Thoracic aorta (tissue), 2 donors: Measurements from ENCODE around the gene POC1A. TPM values are rescaled to one million over a fixed set of nuclear protein-coding genes. Genes with fewer than 3 reads are reported as not detected.

Experiments
- ATAC-seq: fragments of 150-250 bp; one replicate; pipeline ENCODE4 v1.8.0; 2017; ENCODE audit warnings: low read depth; ENCODE audit not compliant: insufficient number of reproducible peaks, low FRiP score
- DNase-seq: peaks from one replicate; pipeline ENCODE4 v3.0.0-alpha.2; 2020; ENCODE audit warnings: low spot score
- H3K27ac ChIP-seq, 2 donors: fragments of 200-600 bp; sonication (generic); 1 replicate in 1 of 2; 2 replicates in 1 of 2; pipeline ENCODE4 v1.5.1; 2016; ENCODE audit warnings: mild to moderate bottlenecking in 2 of 2, moderate library complexity in 2 of 2
- H3K27me3 ChIP-seq: fragments of 200-600 bp; sonication (generic); replicated peaks from 2 replicates; pipeline ENCODE4 v1.6.0; 2016; ENCODE audit warnings: mild to moderate bottlenecking; ENCODE audit not compliant: insufficient read depth
- H3K36me3 ChIP-seq: fragments of 200-600 bp; sonication (generic); one replicate; pipeline ENCODE4 v1.5.1; 2016
- H3K4me1 ChIP-seq, 2 donors: fragments of 200-600 bp; sonication (generic); 1 replicate in 1 of 2; 2 replicates in 1 of 2; pipeline versions ENCODE4 v1.5.1 to v1.6.0; 2016; ENCODE audit warnings: low read depth in 2 of 2, mild to moderate bottlenecking in 1 of 2; ENCODE audit not compliant: control insufficient read depth in 1 of 2
- H3K4me3 ChIP-seq: fragments of 200-600 bp; sonication (generic); 2 replicates; pipeline ENCODE4 v1.5.1; 2016; ENCODE audit warnings: mild to moderate bottlenecking
- H3K9me3 ChIP-seq: fragments of 200-600 bp; sonication (generic); 2 replicates; pipeline ENCODE4 v1.5.1; 2016
- total RNA-seq, 2 donors: library from RNA; depleted of rRNA; stranded (reverse); fragments of >200 nt; gene quantifications; one replicate each; pipeline versions ENCODE4 v1.1.0 to v1.2.3, GENCODE V29; 2016
- TF ChIP-seq, protein P1 (sequence below): fragments of 200-600 bp; sonication (generic); IDR thresholded peaks from one replicate; pipeline ENCODE4 v1.5.1; 2019; ENCODE audit warnings: antibody characterized with exemption

Gene POC1A
- total RNA-seq, 2 donors from 2014 or later = 8.1 TPM; not detected in 1

DNA sequence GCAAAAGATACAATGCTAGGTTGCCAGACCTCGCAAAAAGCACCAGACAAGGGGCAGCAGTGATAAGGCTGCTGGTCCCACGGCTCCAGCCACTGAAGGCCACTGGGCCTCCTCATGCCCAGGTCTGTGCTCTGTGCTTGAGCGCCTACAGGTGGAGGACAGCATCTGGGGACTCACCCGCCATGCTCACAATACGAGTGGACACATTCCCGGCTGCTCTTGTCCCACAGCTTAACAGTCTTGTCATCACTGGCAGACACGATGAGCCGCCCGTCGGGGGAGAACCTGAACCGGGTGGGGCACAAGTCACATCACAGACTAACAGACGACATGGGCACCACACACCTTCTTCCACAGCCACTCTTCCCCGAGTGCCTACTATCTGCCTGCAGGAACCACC is 7.4 kb downstream of the POC1A start:
- TF ChIP-seq, protein P1, sequence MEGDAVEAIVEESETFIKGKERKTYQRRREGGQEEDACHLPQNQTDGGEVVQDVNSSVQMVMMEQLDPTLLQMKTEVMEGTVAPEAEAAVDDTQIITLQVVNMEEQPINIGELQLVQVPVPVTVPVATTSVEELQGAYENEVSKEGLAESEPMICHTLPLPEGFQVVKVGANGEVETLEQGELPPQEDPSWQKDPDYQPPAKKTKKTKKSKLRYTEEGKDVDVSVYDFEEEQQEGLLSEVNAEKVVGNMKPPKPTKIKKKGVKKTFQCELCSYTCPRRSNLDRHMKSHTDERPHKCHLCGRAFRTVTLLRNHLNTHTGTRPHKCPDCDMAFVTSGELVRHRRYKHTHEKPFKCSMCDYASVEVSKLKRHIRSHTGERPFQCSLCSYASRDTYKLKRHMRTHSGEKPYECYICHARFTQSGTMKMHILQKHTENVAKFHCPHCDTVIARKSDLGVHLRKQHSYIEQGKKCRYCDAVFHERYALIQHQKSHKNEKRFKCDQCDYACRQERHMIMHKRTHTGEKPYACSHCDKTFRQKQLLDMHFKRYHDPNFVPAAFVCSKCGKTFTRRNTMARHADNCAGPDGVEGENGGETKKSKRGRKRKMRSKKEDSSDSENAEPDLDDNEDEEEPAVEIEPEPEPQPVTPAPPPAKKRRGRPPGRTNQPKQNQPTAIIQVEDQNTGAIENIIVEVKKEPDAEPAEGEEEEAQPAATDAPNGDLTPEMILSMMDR = no peak
- H3K36me3 ChIP-seq = no peaks in the 10 kb centered on the region
- no peak overlapping the region for H3K27ac ChIP-seq
- H3K9me3 ChIP-seq = no peaks in the 10 kb centered on the region
- no peak overlapping the region for H3K4me3 ChIP-seq
- no peaks in the 10 kb centered on the region for H3K27me3 ChIP-seq
- DNase-seq = no peak
- ATAC-seq = no peak
- H3K4me1 ChIP-seq = peaks cover 0 to 3% of the 10 kb centered on the region in 2 donors

DNA sequence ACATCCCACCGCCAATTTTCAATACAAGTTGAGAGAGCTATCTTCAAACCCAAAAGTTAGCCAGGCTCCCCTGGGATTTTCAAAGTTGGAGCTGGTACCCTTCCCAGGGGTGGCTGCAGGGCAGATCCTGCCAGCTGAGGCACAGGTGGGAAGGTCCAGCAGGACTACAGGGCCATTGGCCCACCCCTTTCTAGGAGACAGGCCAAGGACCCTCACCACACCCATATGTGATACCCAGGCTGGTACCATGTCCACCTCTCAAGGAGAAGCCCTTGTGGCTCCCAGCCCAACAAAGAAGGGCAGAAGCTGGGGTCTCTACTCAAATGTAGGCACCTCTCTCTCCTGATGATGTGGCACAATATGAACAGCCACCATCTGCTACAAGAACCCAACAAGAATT is 8.0 kb downstream of the POC1A start:
- H3K4me3 ChIP-seq = no peak overlapping the region
- no peaks in the 10 kb centered on the region for H3K27me3 ChIP-seq
- ATAC-seq = no peak
- no peak for DNase-seq
- no peaks in the 10 kb centered on the region for H3K9me3 ChIP-seq
- H3K36me3 ChIP-seq = no peaks in the 10 kb centered on the region
- peaks cover 0 to 3% of the 10 kb centered on the region in 2 donors for H3K4me1 ChIP-seq
- TF ChIP-seq, protein P1 = no peak
- H3K27ac ChIP-seq = no peak overlapping the region

DNA sequence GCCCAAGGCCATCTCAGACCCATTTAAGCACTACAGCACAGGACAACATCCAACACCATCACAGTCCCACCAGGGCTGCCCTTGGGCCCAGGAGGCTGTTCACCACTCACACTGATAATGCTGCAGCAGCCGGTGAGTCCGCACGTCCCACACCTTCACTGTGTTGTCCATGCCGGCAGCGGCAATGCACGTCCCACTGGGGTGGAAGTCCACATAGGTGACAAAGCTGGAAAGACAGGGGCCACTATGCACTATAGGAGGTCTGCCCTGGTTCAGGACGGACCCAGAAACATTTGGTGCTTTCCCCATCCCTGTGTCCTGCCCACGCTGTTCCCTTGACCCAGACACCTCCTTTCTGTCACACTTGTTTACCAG is 8.5 kb downstream of the POC1A start:
- peaks cover 0 to 5% of the 10 kb centered on the region in 2 donors for H3K4me1 ChIP-seq
- DNase-seq (no peak), ATAC-seq (no peak)
- H3K9me3 ChIP-seq = no peaks in the 10 kb centered on the region
- TF ChIP-seq, protein P1 = no peak
- H3K27me3 ChIP-seq = no peaks in the 10 kb centered on the region
- H3K4me3 ChIP-seq = no peak overlapping the region
- H3K27ac ChIP-seq = no peak overlapping the region
- no peaks in the 10 kb centered on the region for H3K36me3 ChIP-seq

DNA sequence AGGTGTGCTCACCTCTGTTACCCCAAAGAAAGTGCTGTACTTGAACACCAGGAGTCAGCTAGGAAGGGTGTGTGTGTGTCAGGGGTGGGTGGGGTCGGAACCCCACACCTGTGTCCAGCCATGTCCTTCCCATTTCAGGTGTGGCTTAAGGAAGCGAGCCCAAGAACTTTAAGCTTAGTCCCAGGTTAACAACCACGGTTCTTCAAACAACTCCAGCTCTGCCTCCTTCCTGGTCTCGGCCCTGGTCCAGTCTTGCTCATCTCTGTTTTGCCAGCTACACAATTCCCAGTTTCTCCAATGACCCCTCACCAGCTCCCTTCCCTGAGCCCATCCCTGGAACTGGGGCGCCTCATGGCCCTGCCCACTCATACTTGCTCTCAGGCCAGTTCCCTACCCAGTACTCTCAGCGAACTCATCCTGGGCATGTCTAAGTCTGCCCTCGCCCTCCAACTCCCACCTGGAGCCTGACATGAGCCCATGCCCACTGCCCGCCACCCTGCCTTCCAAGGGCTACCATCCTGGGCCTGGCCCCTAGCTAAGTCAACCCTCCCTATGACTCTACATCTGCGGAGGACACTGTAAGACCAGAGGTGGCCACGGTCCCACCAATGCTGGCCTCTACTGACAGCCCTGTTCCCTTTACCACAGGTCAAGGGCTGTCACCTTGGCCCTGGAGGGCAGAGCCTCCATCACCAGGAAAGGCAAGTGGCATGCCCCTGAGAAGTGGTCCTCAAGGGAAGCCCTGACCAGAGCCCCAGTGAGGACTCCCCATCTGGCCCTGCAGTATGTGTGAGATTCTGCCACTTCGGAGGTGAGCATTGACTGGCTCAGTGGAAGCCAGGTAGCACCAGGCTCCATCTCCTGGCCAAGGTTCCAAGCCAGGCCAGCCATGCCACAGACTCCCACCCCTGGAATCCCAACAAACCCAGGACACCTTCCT is 9.2 kb downstream of the POC1A start:
- TF ChIP-seq, protein P1 = no peak
- Histone ChIP-seq H3K36me3 (no peaks in the 10 kb centered on the region), H3K27ac (no peak overlapping the region), H3K27me3 (no peaks in the 10 kb centered on the region), H3K9me3 (no peaks in the 10 kb centered on the region), H3K4me1 (peaks cover 0 to 12% of the 10 kb centered on the region in 2 donors), H3K4me3 (no peak overlapping the region)
- ATAC-seq = no peak
- DNase-seq = no peak

DNA sequence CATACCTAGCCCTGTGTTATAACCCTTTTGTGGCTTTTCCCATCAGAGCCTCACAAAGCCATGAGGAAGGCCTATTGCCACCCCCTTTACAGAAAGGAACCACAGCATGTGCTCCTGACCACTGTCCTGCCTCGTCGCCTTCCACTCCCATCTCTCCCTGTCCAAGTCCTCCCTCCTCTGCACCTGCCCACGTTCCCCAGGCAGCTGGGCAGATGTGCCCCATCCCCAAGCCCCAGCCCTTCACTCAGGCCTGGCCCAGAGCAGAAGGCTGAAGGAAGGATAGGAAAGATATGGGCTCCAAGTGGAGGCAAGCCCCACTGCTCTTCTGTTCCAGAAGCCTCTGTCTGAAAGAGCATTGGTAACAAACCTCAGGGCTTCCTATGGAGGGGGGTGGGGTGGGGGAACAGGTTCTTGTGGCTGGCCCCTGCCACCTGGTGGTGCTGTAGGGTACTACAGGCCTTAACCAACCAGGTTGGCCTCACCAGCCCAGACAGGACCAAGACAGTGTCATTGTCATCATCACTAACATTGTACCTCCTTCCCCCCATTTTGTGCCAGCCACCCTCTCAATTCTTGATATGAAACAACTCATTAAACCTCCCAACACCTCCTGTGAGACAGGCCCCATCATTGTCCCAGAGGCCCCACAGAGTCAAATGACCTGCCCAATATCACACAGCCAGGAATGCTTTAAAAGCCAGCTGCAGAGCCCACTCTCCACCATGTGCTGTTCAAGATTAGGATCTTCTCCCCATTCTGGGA is 10.0 kb downstream of the POC1A start:
- Histone ChIP-seq H3K9me3 (no peaks in the 10 kb centered on the region), H3K36me3 (no peaks in the 10 kb centered on the region), H3K4me3 (no peak overlapping the region), H3K27me3 (no peaks in the 10 kb centered on the region), H3K27ac (no peak overlapping the region), H3K4me1 (peaks cover 2 to 20% of the 10 kb centered on the region in 2 donors)
- TF ChIP-seq, protein P1 = peak; percentile 98
- peak; percentile 74 for DNase-seq
- no peak for ATAC-seq
